DMS153 (cell line): ENCODE measurements around the gene KCTD13.
"Not testable (repeated sequence)": the region's sequence is repeated elsewhere in the genome, so short reads cannot be mapped to it uniquely, and the experiment has no call there.

ENCODE experiments used
- DNase-seq: peaks from one replicate; lab custom pipeline; 2025; lab: John Stamatoyannopoulos, UW

KCTD13 gene

DNA sequence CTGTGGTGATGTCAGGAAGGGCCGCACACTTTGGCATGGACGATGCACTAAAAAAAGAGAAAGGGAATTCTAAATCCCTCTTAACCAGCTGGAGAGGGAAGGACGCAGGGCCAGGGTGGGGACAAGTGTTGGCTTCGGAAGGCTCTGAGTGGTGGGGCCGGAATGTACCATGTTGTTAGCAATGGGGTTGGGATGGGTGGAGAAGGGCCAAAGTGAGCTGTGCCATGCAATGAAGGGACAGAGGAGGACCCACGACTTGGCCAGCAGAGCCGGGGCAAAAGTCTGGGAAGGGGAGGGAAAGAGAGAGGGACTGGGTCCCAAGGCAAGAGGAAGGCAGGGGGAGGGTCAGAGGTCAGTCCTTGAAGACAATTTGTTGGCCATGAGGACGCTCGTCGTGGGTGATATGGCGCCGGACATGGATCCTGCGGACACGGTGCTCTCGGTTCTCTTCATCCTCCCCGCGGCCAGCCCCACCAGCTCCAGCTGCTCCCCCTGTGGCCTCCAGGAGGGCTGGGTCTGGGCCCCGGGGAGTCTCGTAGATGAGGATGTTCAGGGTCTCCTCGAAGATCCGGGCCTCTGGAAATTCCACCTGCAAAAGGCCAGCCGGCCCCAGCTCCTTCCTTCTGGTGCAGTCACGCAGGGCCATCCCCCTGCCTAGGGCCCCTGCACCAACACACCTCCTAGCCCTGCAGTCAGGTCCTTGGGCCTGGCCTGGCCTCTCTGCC lies 19.3 kb downstream of the KCTD13 start:
- DNase-seq: no peak

DNA sequence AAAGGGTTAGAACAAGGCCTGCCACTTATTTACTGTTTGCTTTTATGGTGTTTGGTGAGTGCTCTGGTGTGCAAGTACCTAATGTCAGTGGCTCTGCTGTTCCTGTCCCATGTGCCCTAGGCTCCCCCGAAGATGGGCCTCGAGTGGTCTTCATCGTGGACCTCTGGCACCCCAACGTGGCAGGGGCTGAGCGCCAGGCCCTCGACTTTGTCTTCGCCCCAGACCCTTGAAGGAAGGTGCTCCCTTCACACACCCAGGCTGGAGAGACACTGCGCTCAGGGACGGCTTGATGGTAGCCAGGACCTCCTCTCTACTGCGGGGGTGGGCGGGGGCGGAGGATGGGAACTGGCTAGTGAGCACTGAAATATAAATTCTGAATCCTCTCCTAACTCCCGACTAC lies 20.4 kb downstream of the KCTD13 start:
- no peak for DNase-seq

DNA sequence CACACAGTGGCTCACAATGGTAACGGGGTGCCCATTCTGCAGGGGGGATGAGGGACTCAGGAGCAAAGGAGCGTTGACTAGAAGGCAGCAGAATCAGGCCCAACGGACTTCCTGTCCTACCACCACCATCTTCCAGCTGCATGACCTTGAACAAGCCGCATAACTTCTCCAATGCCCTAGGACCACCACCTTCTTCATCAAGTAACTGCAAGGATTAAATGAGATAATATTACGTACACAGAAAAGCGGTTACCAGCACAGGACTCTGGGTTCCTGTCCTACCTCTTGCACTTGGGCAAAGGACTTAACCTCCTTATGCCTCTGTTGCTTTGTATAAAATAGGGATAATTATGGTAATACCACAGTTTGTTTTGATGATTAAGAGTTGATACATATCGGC lies 21.1 kb downstream of the KCTD13 start:
- DNase-seq: no peak

DNA sequence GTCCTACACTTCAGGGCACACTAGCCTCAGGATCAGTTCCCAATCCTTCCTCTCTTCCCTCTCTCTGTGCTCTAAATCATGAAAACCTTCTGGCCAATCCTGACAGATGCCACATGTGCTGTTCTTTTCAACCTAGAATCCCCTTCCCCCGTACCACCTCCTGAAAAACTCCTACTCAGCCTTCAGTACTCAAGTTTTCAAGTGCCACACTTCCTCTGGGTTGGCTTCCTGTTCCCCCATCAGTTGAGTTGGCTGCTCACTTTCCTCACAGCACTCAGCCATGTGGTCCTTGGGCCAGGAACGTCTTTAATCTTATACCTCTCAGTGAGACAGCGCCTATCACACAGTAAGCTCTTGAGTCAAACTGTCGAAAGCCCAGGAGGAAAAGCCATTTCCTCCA lies 22.4 kb downstream of the KCTD13 start:
- DNase-seq: no peak

DNA sequence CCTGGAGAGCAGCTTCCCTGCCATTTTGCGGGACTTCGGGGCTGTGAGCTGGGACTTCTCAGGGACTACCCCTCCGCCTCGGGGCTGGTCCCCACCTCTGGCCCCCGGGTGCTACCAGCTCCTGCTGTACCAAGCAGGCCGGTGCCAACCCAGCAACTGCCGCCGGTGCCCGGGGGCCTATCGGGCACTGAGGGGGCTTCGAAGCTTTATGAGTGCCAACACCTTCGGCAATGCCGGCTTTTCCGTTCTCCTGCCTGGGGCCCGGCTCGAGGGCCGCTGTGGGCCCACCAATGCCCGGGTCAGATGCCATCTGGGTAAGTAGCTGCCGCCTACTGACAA lies 24.4 kb downstream of the KCTD13 start:
- no peak for DNase-seq

DNA sequence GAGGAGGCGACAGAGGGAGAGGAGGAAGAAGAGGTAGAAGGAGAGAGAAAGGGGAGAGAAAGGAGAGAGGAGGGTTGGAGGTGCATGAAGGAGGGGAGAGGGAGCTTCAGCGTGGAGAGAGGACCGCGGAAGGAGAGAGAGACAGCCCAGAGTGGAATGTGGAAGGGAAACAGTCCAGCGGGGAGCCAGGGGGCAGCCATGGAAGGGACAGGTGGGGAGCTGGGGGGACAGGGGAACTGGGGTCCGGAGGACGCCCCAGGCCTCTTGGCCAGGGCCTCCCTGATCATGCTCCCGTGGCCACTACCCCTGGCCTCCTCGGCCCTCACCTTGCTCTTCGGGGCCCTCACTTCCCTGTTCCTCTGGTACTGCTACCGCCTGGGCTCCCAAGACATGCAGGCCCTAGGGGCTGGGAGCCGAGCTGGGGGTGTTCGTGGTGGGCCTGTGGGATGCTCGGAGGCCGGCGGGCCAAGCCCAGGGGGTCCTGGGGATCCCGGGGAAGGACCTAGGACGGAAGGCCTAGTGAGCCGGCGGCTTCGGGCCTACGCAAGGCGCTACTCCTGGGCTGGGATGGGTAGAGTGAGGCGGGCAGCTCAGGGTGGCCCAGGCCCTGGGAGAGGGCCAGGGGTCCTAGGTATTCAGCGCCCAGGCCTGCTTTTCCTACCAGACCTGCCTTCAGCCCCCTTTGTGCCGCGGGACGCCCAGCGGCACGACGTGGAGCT lies 25.0 kb downstream of the KCTD13 start:
- DNase-seq: no peak

DNA sequence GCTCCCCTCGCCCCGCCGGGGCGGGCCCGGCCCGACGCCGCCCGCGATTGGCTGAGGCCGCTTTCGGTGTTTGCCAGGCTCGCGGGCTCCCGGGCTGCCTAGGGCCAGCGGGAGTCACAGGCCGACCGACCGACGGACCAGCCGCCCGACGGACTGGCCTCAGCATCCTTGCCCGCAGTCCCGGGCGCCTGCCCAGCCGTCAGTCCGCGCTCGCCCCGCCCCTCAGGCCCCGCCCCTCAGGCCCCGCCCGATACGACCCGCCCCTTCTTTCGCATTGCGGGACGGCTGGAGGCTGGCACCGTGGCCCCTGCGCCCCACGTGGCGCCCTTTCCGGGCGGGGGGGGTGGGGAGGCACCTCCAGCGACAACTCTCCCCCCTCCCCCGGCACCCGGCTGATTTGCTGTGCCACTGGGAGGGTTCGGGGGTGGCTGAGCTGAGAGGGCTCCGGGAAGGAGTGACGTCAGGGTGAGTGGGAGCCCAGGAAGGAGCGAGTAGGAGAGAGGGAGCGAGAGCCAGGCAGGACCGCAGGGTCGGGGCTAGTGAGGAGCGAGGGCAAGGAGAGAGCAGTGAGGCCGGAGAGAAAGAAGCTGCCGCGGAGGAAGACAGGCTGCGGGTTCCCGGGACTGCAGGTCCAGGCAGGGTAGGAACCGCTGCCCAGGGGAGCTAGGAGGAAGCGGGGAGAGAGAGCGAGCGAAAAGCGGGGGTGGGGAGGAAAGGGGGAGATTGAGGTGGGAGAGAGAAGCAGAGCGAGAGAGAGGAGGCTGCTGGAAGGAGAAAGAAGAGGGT lies 25.7 kb downstream of the KCTD13 start, which contains the start of gene ASPHD1:
Gene ASPHD1 (plus strand): TSS at position 387 of the 786 bp plus-strand sequence. CDS start 484 bp downstream, outside the sequence.
- peak; percentile 56 for DNase-seq

DNA sequence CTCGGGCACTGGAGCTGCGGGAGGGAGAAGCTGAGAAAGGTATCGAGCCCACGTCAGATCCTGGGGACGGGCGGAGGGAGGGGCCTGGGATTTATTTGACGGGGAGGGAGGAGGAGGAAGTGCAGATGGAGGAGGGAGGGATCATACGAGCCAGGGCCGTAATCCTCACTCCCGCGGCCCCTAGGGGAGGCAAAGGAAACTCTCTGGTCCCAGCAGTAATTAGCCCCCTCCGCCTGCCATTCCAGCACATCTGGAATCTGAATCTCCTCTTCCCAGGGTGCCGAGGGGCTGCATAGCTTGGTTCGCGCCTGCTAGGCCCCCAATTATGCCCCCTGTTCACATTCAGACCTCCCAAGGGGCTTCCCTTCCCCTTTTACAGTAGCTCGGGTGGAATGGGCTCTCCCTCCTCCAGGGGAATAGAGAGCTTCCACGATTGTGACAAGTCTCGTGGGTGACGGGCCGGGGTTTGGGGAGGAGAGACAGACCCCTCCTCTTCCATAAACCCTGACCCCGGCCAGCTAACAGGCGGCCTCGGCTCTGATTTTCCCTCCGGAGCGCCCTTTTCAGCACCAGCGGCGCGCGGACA lies 26.4 kb downstream of the KCTD13 start, which contains the start of gene SEZ6L2:
Gene SEZ6L2 (minus strand): TSS at position 35 of the 586 bp plus-strand sequence. CDS start 531 bp downstream, outside the sequence.
- DNase-seq: peak; percentile 88

DNA sequence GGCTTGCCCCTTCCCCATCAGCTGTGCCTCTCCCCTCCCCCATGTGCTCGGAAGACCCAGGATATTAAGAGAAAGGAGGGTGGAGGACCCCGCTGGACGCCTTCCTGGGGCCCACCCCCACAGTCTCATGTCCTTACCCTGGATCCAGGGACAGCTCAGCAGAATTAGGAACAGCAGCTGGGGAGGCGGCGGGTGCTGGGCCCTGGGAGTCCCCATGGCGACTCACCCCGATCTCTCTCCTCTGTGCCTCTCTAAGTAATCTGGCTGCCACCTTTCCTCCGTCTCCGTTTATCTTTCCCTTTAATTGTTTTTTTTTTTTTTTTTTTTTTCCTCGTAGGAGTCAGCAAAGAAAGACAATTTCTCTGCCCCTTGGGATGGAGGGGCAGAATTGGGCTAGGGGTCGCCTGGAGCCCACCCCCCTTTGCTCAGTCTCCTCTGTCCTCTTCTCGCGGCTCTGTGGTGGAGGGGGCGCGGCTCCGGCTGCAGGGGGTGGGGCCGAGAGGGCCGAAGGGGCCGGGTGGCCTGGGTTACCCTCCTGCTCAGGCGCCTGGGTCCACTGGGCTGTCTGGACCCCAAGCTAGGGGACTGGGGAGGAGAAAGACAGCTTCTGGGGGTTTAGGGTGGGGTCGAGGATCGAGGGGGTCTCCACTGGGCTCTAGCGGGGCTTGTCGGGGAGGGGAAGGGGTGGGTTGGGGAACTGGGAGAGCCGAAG lies 27.1 kb downstream of the KCTD13 start:
- no peak for DNase-seq

DNA sequence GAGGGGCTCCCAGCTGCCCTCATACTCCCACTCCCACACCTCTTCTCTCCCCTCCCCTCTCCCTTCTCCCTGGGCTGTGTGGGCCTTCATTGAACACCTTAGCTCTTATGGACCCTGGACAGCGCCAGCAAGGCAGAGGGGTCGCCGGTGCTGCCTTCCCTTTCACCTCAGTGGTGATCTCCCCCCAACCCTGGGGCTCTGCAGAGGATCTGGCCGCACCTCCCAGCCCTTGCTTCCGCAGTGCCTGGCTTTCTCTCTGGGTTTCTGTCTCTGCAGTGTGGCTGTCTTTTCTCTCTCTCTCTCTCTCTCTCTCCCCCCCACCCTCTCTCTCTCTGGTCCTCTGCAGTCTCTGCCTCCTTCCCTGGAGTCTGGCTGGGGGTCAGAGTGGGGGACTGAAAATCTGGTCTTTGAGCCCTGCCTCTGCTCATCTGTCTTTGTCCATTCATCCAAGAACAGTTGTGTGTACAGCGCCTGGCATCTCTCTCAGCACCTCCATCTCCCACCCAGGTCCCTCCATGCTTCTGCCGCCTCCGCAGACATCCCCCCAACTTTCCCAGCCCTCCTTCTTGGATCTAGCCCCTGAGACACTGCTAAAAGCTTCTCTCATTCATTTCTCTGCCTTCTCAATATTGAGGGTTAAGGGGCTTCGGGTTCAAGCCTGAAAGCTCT lies 27.8 kb downstream of the KCTD13 start:
- no peak for DNase-seq

DNA sequence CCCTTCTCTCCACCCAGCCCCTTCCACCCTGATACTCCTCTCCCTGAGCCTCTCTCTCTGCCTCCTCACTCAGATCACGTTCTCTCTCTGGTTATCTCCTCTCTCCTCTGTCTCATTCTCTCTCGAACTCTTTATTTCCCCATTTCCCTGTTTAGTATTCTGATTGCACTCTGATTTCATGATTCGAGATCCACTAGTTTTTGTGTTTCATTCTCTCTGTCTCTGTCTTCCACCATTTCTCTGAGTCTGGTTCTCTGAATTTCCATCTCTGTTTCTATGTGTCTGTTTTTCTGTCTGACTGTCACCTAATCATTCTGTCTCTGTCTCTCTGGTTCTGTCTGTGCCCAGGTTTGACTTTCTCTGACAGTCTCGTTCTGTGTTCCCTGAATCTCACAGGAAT lies 28.7 kb downstream of the KCTD13 start:
- DNase-seq: no peak

DNA sequence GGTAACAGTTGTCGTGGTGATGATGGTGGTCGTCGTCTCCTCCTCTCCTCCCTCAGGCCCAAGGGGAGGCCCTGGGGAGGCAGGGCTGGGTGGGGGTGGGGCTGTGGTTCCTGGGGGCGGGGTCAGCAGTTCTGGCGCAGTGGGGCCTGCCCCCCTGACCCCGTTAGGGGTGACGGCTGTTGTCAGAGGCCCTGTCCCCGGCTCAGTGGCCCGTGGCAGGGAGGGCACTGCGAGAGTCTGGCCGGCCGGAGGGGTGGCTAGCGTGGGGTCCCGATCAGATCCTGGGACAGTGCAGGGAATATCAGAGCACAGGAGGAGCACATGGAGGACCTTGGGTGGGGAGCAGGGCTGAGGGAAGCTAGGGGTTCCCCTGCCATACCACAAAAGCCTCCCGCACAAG lies 29.2 kb downstream of the KCTD13 start:
- DNase-seq: no peak

DNA sequence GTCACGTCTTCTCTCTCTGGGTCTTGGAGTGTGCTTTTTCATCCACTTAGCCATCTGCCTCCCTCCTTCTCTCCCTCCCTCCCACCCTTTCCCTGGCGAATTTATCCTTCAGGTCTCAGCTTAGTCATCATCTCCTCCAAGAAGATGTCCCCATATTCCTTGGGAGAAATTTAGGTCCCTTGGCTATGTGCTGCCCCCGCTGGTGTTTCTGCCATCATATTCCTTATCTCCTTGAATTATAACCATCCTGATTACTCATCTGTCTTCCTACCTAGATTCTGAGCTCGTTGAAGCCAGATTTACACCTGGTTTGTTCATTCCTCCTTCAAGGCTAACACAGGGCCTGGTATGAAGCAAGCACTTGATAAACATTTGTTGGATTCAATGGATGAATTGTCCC lies 31.7 kb downstream of the KCTD13 start:
- no peak for DNase-seq

DNA sequence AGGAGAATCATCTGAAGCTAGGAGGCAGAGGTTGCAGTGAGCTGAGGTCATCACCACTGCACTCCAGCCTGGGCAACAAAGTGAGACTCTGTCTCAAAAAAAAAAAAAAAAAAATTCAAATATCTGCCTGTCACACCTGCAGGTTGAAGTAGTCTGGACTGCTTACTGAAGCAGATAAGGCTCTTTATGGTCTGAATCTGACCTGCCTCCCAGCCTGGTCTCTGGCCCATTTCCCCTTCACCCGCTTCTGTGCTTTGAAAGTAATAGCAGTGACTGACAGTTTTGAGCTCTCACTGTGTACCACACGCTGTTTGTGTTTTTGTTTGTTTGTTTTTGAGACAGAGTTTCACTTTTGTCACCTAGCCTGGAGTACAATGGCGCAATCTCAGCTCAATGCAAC lies 32.5 kb downstream of the KCTD13 start:
- DNase-seq: no peak

DNA sequence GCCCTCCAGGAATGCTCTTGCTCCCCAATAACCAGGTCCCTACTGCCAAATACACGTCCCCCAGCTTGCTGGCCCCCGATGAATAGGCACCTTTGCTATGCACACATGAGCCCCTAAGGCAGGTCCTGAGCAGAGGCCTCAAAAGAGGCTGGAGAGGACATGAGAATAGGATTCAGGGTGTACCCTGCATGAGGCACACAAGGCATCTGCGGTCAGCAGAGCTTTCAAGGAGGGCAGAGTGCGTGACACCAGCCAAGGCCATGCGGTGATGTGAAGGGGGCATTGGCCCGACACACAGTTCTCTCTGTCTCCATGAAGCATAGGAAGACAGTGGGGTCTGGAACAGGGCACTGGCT lies 33.6 kb downstream of the KCTD13 start:
- DNase-seq: no peak

DNA sequence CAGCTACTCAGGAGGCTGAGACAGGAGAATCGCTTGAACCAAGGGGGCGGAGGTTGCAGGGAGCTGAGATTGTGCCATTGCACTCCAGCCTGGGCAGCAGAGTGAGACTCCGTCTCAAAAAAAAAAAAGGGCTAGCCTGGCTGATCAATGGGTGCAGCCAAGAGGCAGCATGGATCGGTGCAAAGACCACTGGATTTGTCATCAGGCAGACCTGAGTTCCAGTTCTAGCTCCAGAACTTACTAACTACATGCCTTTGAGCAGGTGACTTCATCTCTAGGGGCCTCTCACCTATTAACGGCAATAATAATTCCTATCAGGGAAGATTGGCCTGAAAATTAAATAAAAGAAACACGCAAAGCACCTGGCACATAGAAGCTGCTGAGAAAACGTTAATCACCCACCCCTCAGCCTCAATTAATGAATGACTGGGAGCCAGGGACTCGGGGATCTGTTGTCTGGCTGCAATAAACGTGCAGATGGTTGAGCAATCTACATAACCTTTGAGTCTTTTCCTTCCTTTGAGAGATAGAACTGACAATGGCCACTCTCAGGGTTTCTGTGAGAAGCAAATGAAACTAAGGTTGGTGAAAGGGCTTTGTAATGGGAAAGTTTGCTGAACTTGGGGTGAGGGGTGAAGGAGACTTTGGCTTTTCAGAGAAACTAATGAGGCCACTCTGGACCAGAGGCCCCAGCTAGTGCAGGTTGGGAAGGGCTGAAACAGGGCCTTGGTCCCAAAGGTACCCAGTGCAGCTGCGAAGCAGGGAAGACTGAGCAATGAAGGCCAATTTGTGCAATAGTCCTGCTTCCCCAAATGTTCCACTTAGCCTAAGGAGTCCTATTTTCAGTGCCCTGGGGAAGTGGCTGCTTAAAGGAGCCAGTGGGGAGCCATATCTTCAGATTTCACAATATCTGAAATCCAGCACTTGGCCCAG lies 34.2 kb downstream of the KCTD13 start:
- DNase-seq: no peak

DNA sequence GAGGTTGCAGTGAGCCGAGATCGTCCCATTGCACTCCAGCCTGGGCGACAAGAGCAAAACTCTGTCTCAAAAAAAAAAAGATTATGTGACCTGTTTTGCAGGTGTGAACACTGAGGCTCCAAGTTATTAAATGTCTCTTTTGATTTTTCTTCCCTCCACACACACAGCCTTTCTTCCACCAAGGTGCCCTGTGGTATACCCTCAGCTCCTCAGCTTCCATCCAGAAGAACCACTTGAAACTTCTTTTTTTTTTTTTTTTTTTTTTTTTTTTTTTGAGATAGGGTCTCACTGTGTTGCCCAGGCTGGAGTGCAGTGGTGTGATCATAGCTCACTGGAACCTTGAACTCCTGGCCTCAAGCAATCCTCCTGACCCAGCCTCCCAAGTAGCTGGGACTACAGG lies 36.7 kb downstream of the KCTD13 start:
- DNase-seq: not testable (repeated sequence)

DNA sequence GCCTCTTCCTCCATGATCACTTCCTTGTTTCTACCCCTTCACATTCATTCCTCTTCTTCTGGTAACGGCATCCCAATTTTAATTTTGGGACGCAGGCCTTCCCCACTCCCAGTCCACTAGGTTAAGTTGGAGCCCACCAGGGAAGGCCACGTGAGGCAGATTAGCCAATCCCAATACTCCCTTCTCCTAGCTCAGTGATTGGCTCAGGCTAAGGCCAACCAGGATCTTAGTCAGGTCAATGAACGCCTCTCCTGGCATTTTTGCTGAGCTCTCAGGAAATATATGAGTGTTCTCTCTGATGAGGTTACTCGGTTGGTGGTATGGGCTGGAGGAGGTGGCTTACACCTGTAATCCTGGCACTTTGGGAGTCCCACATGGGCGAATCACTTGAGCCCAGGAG lies 42.0 kb downstream of the KCTD13 start:
- DNase-seq: no peak

DNA sequence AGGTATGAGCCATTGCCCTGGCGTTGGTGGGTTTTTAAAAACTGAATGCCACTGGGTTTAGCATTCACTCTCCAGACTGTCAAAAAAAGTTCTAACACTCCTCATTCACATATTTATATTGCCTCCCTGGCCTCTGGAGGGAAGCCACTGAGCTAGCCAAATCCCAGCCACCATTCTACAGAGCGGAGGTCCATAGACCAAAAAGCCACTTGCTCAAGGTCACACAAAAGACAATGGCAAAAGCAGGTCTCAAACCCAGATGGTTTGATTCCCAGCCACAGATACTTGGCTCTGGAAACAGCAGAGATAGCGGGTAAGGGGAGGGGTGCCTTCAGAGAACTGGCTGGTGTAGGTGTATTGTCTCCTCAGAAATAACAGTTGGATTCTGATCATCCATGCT lies 45.0 kb downstream of the KCTD13 start:
- DNase-seq: no peak

DNA sequence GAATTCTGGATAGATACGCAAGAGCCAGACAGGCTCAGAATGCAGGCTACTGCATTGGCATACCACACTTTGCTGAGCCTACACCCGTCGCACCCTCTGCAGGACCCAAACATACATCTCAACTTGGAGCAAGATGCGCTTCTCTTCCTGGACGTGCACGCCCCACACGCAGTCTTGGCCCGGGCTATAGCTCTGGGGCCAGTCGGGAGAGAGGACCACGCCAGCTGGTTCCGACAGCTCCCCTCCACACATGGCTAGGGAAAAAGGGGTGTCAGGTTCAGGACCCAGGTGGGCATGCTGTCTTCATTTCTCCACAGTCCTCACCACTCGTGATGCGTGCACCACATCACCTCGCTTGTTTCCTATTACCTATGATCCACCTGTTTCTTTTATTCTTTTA lies 47.9 kb downstream of the KCTD13 start:
- no peak for DNase-seq
